Fibroblast of the aortic adventitia (primary cell): ENCODE data around the gene PTTG2. TPM values are rescaled to one million over a fixed set of nuclear protein-coding genes. Genes with fewer than 3 reads are reported as not detected.

Experiments
- DNase-seq: peaks from one replicate; pipeline ENCODE4 v3.0.0-alpha.2; 2010; ENCODE audit warnings: low read depth
- H3K4me3 ChIP-seq: 2 replicates; pipeline ENCODE4 v1.5.1; 2011; ENCODE audit warnings: low read depth, mild to moderate bottlenecking, control low read depth, low read length, moderate library complexity
- CTCF ChIP-seq: IDR thresholded peaks from 2 replicates; pipeline ENCODE4 v1.5.1; 2011; ENCODE audit warnings: mild to moderate bottlenecking, low read length, control low read depth, inconsistent platforms; ENCODE audit not compliant: insufficient read depth
- total RNA-seq: library from RNA; depleted of rRNA; stranded (reverse); fragments of >200 nt; gene quantifications from 2 replicates; pipeline ENCODE4 v1.2.3, GENCODE V29; 2012; ENCODE audit warnings: low replicate concordance

Gene PTTG2
- total RNA-seq, 1 donor, result not detected

- DNase-seq, result no peak
- no peak for TF ChIP-seq CTCF
- H3K4me3 ChIP-seq, result no peak overlapping the region
Measured at GRCh38 chr4:37993806-37994205, 33.6 kb downstream of the PTTG2 start.

- H3K4me3 ChIP-seq, result no peak overlapping the region
- TF ChIP-seq CTCF, result no peak
- no peak for DNase-seq
Measured at GRCh38 chr4:37994569-37994968, 34.4 kb downstream of the PTTG2 start.

GRCh38 chr4:37995299-37995821, 35.2 kb downstream of the PTTG2 start:
- no peak overlapping the region for H3K4me3 ChIP-seq
- TF ChIP-seq CTCF, result no peak
- DNase-seq, result no peak

- peak; percentile 30 for DNase-seq
- TF ChIP-seq CTCF, result no peak
- no peak overlapping the region for H3K4me3 ChIP-seq
Measured at GRCh38 chr4:37995981-37996775, 36.0 kb downstream of the PTTG2 start.

GRCh38 chr4:37998226-37998625, 38.0 kb downstream of the PTTG2 start:
- DNase-seq, result no peak
- no peak overlapping the region for H3K4me3 ChIP-seq
- no peak for TF ChIP-seq CTCF

GRCh38 chr4:37999000-37999716, 39.0 kb downstream of the PTTG2 start:
- no peak for DNase-seq
- no peak for TF ChIP-seq CTCF
- H3K4me3 ChIP-seq, result no peak overlapping the region
